Measurements from ENCODE around the gene TENM3.

- TF ChIP-seq EZH2 (IDR thresholded peaks at IDR 0.05) (no peak), POLR2AphosphoS5 (IDR thresholded peaks at IDR 0.05; ENCODE audit: borderline replicate concordance, low read depth, low read length) (no peak)
These were observed 576.5 kb downstream of the TENM3 start for GRCh38 chr4:182819751-182820150.
